NB4 (cell line): ENCODE measurements around the gene RABL6.

ENCODE experiments used
- MYC ChIP-seq: IDR thresholded peaks from 2 replicates; pipeline ENCODE4 v1.6.1; 2011; ENCODE audit warnings: low read depth, low read length
- POLR2A ChIP-seq: IDR thresholded peaks from 2 replicates; pipeline ENCODE4 v1.6.1; 2011; ENCODE audit warnings: mild to moderate bottlenecking; ENCODE audit not compliant: insufficient read length; ENCODE audit errors: extremely low read depth
- TF ChIP-seq, protein P1 (sequence below): IDR thresholded peaks from one replicate; pipeline ENCODE4 v1.5.1; 2012; ENCODE audit warnings: low read depth, low read length
- TF ChIP-seq, protein P2 (sequence below): IDR thresholded peaks from 2 replicates; pipeline ENCODE4 v1.6.1; 2011; ENCODE audit warnings: low read depth, low read length

- TF ChIP-seq, protein P1, sequence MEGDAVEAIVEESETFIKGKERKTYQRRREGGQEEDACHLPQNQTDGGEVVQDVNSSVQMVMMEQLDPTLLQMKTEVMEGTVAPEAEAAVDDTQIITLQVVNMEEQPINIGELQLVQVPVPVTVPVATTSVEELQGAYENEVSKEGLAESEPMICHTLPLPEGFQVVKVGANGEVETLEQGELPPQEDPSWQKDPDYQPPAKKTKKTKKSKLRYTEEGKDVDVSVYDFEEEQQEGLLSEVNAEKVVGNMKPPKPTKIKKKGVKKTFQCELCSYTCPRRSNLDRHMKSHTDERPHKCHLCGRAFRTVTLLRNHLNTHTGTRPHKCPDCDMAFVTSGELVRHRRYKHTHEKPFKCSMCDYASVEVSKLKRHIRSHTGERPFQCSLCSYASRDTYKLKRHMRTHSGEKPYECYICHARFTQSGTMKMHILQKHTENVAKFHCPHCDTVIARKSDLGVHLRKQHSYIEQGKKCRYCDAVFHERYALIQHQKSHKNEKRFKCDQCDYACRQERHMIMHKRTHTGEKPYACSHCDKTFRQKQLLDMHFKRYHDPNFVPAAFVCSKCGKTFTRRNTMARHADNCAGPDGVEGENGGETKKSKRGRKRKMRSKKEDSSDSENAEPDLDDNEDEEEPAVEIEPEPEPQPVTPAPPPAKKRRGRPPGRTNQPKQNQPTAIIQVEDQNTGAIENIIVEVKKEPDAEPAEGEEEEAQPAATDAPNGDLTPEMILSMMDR = no peak
- TF ChIP-seq POLR2A = no peak
- no peak for TF ChIP-seq MYC
- TF ChIP-seq, protein P2, sequence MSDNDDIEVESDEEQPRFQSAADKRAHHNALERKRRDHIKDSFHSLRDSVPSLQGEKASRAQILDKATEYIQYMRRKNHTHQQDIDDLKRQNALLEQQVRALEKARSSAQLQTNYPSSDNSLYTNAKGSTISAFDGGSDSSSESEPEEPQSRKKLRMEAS = no peak
These were observed 35.8 kb upstream of the RABL6 start for GRCh38 chr9:136771907-136772415.
